DOHH2 (cell line): ENCODE measurements around the gene USP20.

Experiments used
- EZH2phosphoT487 ChIP-seq: fragments of 200-600 bp; sonication (generic); IDR thresholded peaks from 2 replicates; pipeline ENCODE4 v1.6.1; 2017; ENCODE audit warnings: borderline replicate concordance, mild to moderate bottlenecking, antibody characterized with exemption, low read length, moderate library complexity, mixed read lengths
- TF ChIP-seq, protein P1 (sequence below): fragments of 200-600 bp; sonication (generic); IDR thresholded peaks from one replicate; pipeline ENCODE4 v1.5.1; 2014; ENCODE audit warnings: antibody characterized with exemption, mild to moderate bottlenecking, low read depth, low read length; ENCODE audit not compliant: poor library complexity, severe bottlenecking

DNA sequence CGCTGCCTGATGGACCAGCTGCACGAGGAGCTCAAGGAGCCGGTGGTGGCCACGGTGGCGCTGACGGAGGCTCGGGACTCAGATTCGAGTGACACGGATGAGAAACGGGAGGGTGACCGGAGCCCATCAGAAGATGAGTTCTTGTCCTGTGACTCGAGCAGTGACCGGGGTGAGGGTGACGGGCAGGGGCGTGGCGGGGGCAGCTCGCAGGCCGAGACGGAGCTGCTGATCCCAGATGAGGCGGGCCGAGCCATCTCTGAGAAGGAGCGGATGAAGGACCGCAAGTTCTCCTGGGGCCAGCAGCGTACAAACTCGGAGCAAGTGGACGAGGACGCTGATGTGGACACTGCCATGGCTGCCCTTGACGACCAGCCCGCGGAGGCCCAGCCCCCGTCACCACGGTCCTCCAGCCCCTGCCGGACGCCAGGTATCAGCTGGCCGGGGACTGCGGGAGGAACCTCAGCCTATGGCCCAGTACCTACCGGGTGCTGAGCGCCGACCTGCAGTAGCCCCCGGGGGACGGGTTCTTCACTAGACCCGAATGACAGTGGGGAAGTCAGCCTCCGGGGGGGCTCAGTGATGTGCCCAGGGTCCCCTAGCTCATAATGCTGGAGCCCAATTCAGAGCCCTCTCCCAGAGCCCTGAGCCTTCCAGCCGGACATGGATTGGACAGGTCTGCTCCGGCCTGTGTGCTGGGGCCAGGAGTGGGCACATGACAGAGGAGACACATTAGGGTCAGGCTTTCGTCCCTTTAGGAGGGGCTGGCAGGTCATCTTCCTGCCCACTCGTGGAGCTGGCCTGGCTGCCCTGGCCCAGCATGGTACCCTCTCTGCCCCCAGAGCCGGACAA, 33.0 kb downstream of the USP20 start:
- TF ChIP-seq, protein P1, sequence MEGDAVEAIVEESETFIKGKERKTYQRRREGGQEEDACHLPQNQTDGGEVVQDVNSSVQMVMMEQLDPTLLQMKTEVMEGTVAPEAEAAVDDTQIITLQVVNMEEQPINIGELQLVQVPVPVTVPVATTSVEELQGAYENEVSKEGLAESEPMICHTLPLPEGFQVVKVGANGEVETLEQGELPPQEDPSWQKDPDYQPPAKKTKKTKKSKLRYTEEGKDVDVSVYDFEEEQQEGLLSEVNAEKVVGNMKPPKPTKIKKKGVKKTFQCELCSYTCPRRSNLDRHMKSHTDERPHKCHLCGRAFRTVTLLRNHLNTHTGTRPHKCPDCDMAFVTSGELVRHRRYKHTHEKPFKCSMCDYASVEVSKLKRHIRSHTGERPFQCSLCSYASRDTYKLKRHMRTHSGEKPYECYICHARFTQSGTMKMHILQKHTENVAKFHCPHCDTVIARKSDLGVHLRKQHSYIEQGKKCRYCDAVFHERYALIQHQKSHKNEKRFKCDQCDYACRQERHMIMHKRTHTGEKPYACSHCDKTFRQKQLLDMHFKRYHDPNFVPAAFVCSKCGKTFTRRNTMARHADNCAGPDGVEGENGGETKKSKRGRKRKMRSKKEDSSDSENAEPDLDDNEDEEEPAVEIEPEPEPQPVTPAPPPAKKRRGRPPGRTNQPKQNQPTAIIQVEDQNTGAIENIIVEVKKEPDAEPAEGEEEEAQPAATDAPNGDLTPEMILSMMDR = no peak
- TF ChIP-seq EZH2phosphoT487 = no peak
